Astrocyte (in vitro differentiated cells and primary cell): ENCODE data around the gene TIGD2. TPM values are rescaled to one million over a fixed set of nuclear protein-coding genes. Genes with fewer than 3 reads are reported as not detected.

Source experiments
- DNase-seq: peaks from one replicate; pipeline ENCODE4 v3.0.0-alpha.2; 2010; ENCODE audit warnings: low read depth
- FAIRE-seq: peaks from 2 replicates; lab custom pipeline; 2011; peaks lifted over from hg19 to GRCh38; lab: Jason Lieb, UNC
- H2AFZ ChIP-seq: 2 replicates; pipeline ENCODE4 v1.6.0; 2012; ENCODE audit warnings: low read depth, low read length, inconsistent platforms
- H3K27ac ChIP-seq: 2 replicates; pipeline ENCODE4 v1.5.1; 2011; ENCODE audit warnings: low read depth, low read length, inconsistent platforms
- H3K27me3 ChIP-seq: 2 replicates; pipeline ENCODE4 v1.6.0; 2011; ENCODE audit warnings: low read length, inconsistent platforms; ENCODE audit not compliant: insufficient read depth
- H3K36me3 ChIP-seq: 2 replicates; pipeline ENCODE4 v1.5.1; 2011; ENCODE audit warnings: low read length, inconsistent platforms; ENCODE audit not compliant: insufficient read depth
- H3K4me1 ChIP-seq: 2 replicates; pipeline ENCODE4 v1.5.1; 2011; ENCODE audit warnings: low read length, inconsistent platforms; ENCODE audit not compliant: insufficient read depth
- H3K4me2 ChIP-seq: 2 replicates; pipeline ENCODE4 v1.6.0; 2012; ENCODE audit warnings: low read length, inconsistent platforms
- H3K4me3 ChIP-seq: 2 replicates; pipeline ENCODE4 v1.5.1; 2011; ENCODE audit warnings: low read depth, mild to moderate bottlenecking, low read length, inconsistent platforms; ENCODE audit not compliant: insufficient read depth
- H3K79me2 ChIP-seq: 2 replicates; pipeline ENCODE4 v1.6.0; 2012; ENCODE audit warnings: mild to moderate bottlenecking, low read length, inconsistent platforms; ENCODE audit not compliant: insufficient read depth
- H3K9ac ChIP-seq: 2 replicates; pipeline ENCODE4 v1.6.0; 2012; ENCODE audit warnings: mild to moderate bottlenecking, low read length, inconsistent platforms
- H3K9me3 ChIP-seq: 2 replicates; pipeline ENCODE4 v1.5.1; 2012; ENCODE audit warnings: low read depth, mild to moderate bottlenecking, low read length, inconsistent platforms; ENCODE audit not compliant: insufficient read depth
- H4K20me1 ChIP-seq: 2 replicates; pipeline ENCODE4 v1.6.0; 2012; ENCODE audit warnings: low read length, inconsistent platforms; ENCODE audit not compliant: insufficient read depth
- H3K27ac Mint-ChIP-seq: one replicate; pipeline ENCODE4 v1.8.0; 2021; ENCODE audit warnings: mild to moderate bottlenecking, mixed read lengths; ENCODE audit not compliant: unreplicated experiment
- H3K27me3 Mint-ChIP-seq: one replicate; pipeline ENCODE4 v1.8.0; 2021; ENCODE audit warnings: low read depth, mixed read lengths; ENCODE audit not compliant: unreplicated experiment
- H3K36me3 Mint-ChIP-seq: one replicate; pipeline ENCODE4 v1.8.0; 2021; ENCODE audit warnings: low read depth, mixed read lengths; ENCODE audit not compliant: unreplicated experiment
- H3K4me1 Mint-ChIP-seq: one replicate; pipeline ENCODE4 v1.8.0; 2021; ENCODE audit warnings: low read depth, mixed read lengths; ENCODE audit not compliant: unreplicated experiment
- H3K4me3 Mint-ChIP-seq: one replicate; pipeline ENCODE4 v1.8.0; 2021; ENCODE audit warnings: mild to moderate bottlenecking, moderate library complexity, mixed read lengths; ENCODE audit not compliant: unreplicated experiment
- H3K9me3 Mint-ChIP-seq: one replicate; pipeline ENCODE4 v1.8.0; 2021; ENCODE audit warnings: mild to moderate bottlenecking, mixed read lengths; ENCODE audit not compliant: unreplicated experiment
- EZH2 ChIP-seq: IDR thresholded peaks from 2 replicates; pipeline ENCODE4 v1.6.1; 2012; ENCODE audit warnings: mild to moderate bottlenecking, low read length, inconsistent platforms; ENCODE audit not compliant: insufficient read depth
- total RNA-seq: library from RNA; stranded (reverse); gene quantifications from 2 replicates; pipeline ENCODE4 v1.2.1, GENCODE V29; 2021
- TF ChIP-seq, protein P1 (sequence below): IDR thresholded peaks from 2 replicates; pipeline ENCODE4 v1.5.1; 2011; ENCODE audit warnings: low read depth, mild to moderate bottlenecking, inconsistent platforms, low read length, moderate library complexity; ENCODE audit not compliant: insufficient read depth

TIGD2 gene
- total RNA-seq, 1 donor from 2014 or later = 5.3 TPM

DNA sequence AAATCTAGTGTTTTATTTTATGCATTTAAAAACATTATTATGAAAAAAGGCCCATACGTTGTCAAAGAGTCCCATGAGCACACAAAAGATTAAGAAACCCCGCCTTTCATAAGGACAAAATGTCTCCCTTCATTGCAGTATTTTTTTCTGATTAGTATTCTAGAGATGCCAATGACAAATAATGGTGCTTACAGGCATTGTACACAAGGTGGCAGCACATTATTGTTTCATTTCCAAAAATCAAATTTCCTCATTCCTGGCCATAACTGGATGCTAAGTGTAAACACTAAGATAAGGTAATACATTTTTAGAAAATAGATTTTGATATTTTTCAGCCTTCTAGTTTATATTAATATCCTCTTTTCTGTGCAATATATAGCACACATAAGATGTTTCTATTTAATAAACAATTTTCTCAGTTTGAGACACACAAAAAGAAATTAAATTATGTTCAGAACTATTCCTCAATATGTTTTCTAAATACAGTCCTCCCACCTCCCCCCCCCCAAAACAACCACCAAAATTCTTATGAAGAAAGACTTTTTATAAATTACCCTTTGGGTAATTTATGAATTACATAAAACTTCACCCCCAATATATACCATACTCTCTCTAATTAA, 47.7 kb downstream of the TIGD2 start:
- H3K9me3 ChIP-seq = no peaks in the 10 kb centered on the region
- peak; percentile 18 for DNase-seq
- no peak overlapping the region for H3K27ac ChIP-seq
- Mint-ChIP-seq H3K36me3 (no peaks in the 10 kb centered on the region), H3K27ac (no peak overlapping the region), H3K9me3 (no peaks in the 10 kb centered on the region), H3K27me3 (no peaks in the 10 kb centered on the region), H3K4me3 (no peak overlapping the region), H3K4me1 (no peaks in the 10 kb centered on the region)
- no peak overlapping the region for H3K9ac ChIP-seq
- H3K4me2 ChIP-seq = no peak overlapping the region
- no peaks in the 10 kb centered on the region for H3K79me2 ChIP-seq
- H2AFZ ChIP-seq = peak overlapping the region; percentile 48
- no peaks in the 10 kb centered on the region for H4K20me1 ChIP-seq
- H3K27me3 ChIP-seq = no peaks in the 10 kb centered on the region
- FAIRE-seq = peak; percentile 87
- no peak for TF ChIP-seq EZH2
- TF ChIP-seq, protein P1, sequence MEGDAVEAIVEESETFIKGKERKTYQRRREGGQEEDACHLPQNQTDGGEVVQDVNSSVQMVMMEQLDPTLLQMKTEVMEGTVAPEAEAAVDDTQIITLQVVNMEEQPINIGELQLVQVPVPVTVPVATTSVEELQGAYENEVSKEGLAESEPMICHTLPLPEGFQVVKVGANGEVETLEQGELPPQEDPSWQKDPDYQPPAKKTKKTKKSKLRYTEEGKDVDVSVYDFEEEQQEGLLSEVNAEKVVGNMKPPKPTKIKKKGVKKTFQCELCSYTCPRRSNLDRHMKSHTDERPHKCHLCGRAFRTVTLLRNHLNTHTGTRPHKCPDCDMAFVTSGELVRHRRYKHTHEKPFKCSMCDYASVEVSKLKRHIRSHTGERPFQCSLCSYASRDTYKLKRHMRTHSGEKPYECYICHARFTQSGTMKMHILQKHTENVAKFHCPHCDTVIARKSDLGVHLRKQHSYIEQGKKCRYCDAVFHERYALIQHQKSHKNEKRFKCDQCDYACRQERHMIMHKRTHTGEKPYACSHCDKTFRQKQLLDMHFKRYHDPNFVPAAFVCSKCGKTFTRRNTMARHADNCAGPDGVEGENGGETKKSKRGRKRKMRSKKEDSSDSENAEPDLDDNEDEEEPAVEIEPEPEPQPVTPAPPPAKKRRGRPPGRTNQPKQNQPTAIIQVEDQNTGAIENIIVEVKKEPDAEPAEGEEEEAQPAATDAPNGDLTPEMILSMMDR = peak; percentile 87
- H3K4me1 ChIP-seq = no peaks in the 10 kb centered on the region
- H3K36me3 ChIP-seq = no peaks in the 10 kb centered on the region
- no peak overlapping the region for H3K4me3 ChIP-seq

DNA sequence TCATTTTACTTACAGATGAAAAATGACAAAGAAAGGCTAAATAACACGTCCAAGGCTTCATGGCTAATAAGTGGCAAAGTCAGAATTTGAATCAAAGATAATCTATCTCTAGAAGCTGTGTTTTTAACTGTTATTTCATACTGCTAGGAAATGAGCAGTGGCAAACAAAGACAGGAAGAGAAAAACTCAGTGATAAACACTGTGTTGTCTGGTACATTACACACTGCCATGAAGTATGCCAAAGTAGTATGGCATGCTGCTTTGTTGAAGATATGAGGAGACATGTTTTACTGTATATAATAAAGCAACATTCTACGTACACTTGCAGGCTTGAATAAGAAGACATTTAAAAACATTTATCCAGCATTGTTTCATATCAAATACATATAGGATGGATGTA, 49.5 kb downstream of the TIGD2 start:
- Mint-ChIP-seq H3K4me1 (no peaks in the 10 kb centered on the region), H3K27me3 (no peaks in the 10 kb centered on the region), H3K36me3 (no peaks in the 10 kb centered on the region), H3K4me3 (no peak overlapping the region), H3K9me3 (no peaks in the 10 kb centered on the region), H3K27ac (no peak overlapping the region)
- Histone ChIP-seq H3K27me3 (no peaks in the 10 kb centered on the region), H3K4me3 (no peak overlapping the region), H4K20me1 (no peaks in the 10 kb centered on the region), H3K27ac (no peak overlapping the region), H3K9ac (no peak overlapping the region), H3K79me2 (no peaks in the 10 kb centered on the region), H2AFZ (no peak overlapping the region), H3K9me3 (no peaks in the 10 kb centered on the region), H3K4me1 (no peaks in the 10 kb centered on the region), H3K36me3 (no peaks in the 10 kb centered on the region), H3K4me2 (no peak overlapping the region)
- no peak for DNase-seq
- no peak for FAIRE-seq
- TF ChIP-seq EZH2 = no peak
- TF ChIP-seq, protein P1 = no peak

- Histone ChIP-seq H3K9ac (no peak overlapping the region), H3K4me1 (no peaks in the 10 kb centered on the region), H2AFZ (no peak overlapping the region), H3K27me3 (no peaks in the 10 kb centered on the region), H3K79me2 (no peaks in the 10 kb centered on the region), H3K4me3 (no peak overlapping the region), H3K9me3 (no peaks in the 10 kb centered on the region), H3K27ac (no peak overlapping the region), H3K4me2 (no peak overlapping the region), H3K36me3 (no peaks in the 10 kb centered on the region), H4K20me1 (no peaks in the 10 kb centered on the region)
- TF ChIP-seq EZH2 = no peak
- FAIRE-seq (no peak), DNase-seq (no peak)
- Mint-ChIP-seq H3K9me3 (no peaks in the 10 kb centered on the region), H3K4me1 (no peaks in the 10 kb centered on the region), H3K27ac (no peak overlapping the region), H3K36me3 (no peaks in the 10 kb centered on the region), H3K4me3 (no peak overlapping the region), H3K27me3 (no peaks in the 10 kb centered on the region)
Measured at GRCh38 chr4:89161841-89162240, 50.5 kb downstream of the TIGD2 start.
